Neuronal stem cell (in vitro differentiated cells): ENCODE measurements around the gene TMEM41A.

Source experiments
- DNase-seq: peaks from one replicate; pipeline ENCODE4 v3.0.0-alpha.2; 2013; ENCODE audit warnings: low spot score
- H2AFZ ChIP-seq: one replicate; pipeline ENCODE4 v1.6.1; 2013; ENCODE audit warnings: mild to moderate bottlenecking, low read length, inconsistent platforms
- H2AK5ac ChIP-seq: 2 replicates; pipeline ENCODE4 v1.6.1; 2013; ENCODE audit warnings: low read depth, mild to moderate bottlenecking, inconsistent platforms, low read length, moderate library complexity, mixed read lengths
- H2BK120ac ChIP-seq: 2 replicates; pipeline ENCODE4 v1.6.1; 2013; ENCODE audit warnings: low read depth, mild to moderate bottlenecking, inconsistent platforms, low read length, moderate library complexity, mixed read lengths
- H2BK12ac ChIP-seq: one replicate; pipeline ENCODE4 v1.6.1; 2013; ENCODE audit warnings: low read length, inconsistent platforms
- H2BK15ac ChIP-seq: 2 replicates; pipeline ENCODE4 v1.6.1; 2013; ENCODE audit warnings: mild to moderate bottlenecking, low read length, inconsistent platforms, mixed read lengths
- H2BK5ac ChIP-seq: one replicate; pipeline ENCODE4 v1.6.1; 2013; ENCODE audit warnings: inconsistent platforms, mild to moderate bottlenecking, low read length, moderate library complexity
- H3K14ac ChIP-seq: one replicate; pipeline ENCODE4 v1.6.1; 2013; ENCODE audit warnings: low read length, inconsistent platforms
- H3K18ac ChIP-seq: 2 replicates; pipeline ENCODE4 v1.6.1; 2013; ENCODE audit warnings: low read length, inconsistent platforms
- H3K23ac ChIP-seq: 2 replicates; pipeline ENCODE4 v1.6.1; 2013; ENCODE audit warnings: low read depth, mild to moderate bottlenecking, mixed read lengths, low read length, inconsistent platforms; ENCODE audit not compliant: poor library complexity
- H3K27ac ChIP-seq: replicated peaks from 3 replicates; pipeline ENCODE4 v1.5.1; 2013; ENCODE audit warnings: low read length, inconsistent platforms
- H3K27me3 ChIP-seq, 3 experiments: 2 replicates each; pipeline ENCODE4 v1.6.1; 2013; ENCODE audit warnings: low read length in 3 of 3, mild to moderate bottlenecking in 2 of 3, inconsistent platforms in 1 of 3, low read depth in 1 of 3, mixed read lengths in 1 of 3, moderate library complexity in 1 of 3; ENCODE audit not compliant: control insufficient read depth in 3 of 3, insufficient read depth in 3 of 3
- H3K36me3 ChIP-seq, 2 donors: replicated peaks in 1 of 2; 2 replicates each; pipeline ENCODE4 v1.6.1; 2013; ENCODE audit warnings: low read length in 2 of 2; ENCODE audit not compliant: control insufficient read depth in 2 of 2, insufficient read depth in 2 of 2
- H3K4ac ChIP-seq: 2 replicates; pipeline ENCODE4 v1.6.1; 2013; ENCODE audit warnings: inconsistent platforms, mild to moderate bottlenecking, low read length, moderate library complexity
- H3K4me1 ChIP-seq, 2 donors: 1 replicate in 1 of 2; 2 replicates in 1 of 2; pipeline ENCODE4 v1.6.1; 2013; ENCODE audit warnings: low read length in 2 of 2, low read depth in 1 of 2; ENCODE audit not compliant: control insufficient read depth in 2 of 2, insufficient read depth in 1 of 2
- H3K4me2 ChIP-seq: one replicate; pipeline ENCODE4 v1.6.1; 2013; ENCODE audit warnings: mild to moderate bottlenecking, low read length, inconsistent platforms; ENCODE audit not compliant: insufficient read depth, poor library complexity, severe bottlenecking
- H3K4me3 ChIP-seq, 2 donors: 2 replicates each; pipeline ENCODE4 v1.5.1; 2013; ENCODE audit warnings: low read length in 2 of 2, mild to moderate bottlenecking in 2 of 2, inconsistent platforms in 1 of 2, moderate library complexity in 1 of 2
- H3K79me1 ChIP-seq: one replicate; pipeline ENCODE4 v1.6.1; 2013; ENCODE audit warnings: low read depth, mild to moderate bottlenecking, inconsistent platforms, low read length, moderate library complexity
- H3K9ac ChIP-seq: one replicate; pipeline ENCODE4 v1.6.1; 2013; ENCODE audit warnings: mild to moderate bottlenecking, low read depth, low read length, inconsistent platforms; ENCODE audit not compliant: poor library complexity
- H3K9me3 ChIP-seq, 2 donors: replicated peaks in 1 of 2; 2 replicates each; pipeline versions ENCODE3 to v1.6.1; 2013; ENCODE audit warnings: low read length in 2 of 2, mild to moderate bottlenecking in 2 of 2, inconsistent platforms in 1 of 2, low read depth in 1 of 2, mixed read lengths in 1 of 2, moderate library complexity in 1 of 2; ENCODE audit not compliant: control insufficient read depth in 2 of 2, insufficient read depth in 1 of 2
- H4K8ac ChIP-seq: one replicate; pipeline ENCODE4 v1.6.1; 2013; ENCODE audit warnings: low read depth, mild to moderate bottlenecking, inconsistent platforms, low read length, moderate library complexity
- H4K91ac ChIP-seq: one replicate; pipeline ENCODE4 v1.6.1; 2013; ENCODE audit warnings: low read length, low read depth, mild to moderate bottlenecking, inconsistent platforms; ENCODE audit not compliant: poor library complexity
- WGBS, 2 donors: extraction: QIAGEN DNeasy Blood & Tissue Kit; methylation state at CpG; one replicate each; pipeline ENCODE4 v1.1.7; 2013; ENCODE audit warnings: missing lambda C conversion rate in 2 of 2, mixed read lengths in 1 of 2; ENCODE audit not compliant: insufficient read length in 2 of 2, insufficient replicate concordance in 1 of 2; ENCODE audit errors: extremely low coverage in 2 of 2; 5-methylcytosine and 5-hydroxymethylcytosine counted together

The TMEM41A gene

DNA sequence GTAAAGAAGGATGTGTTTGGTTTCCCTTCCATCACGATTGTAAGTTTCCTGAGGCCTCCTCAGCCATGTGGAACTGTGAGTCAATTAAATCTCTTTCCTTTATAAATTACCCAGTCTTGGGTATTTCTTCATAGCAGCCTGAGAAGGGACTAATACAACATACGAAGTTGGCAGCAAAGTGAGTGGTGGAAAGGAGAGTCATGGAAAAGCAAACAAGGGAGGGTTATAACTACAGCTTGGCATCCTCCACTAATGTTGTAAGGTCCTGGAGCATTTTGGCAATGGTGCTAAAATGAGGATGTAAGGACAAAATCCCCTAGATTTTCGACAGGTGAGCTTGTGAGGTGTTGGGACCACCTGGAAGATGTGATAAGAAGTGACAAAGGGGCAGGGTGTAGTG, 5.8 kb upstream of the TMEM41A start:
- Histone ChIP-seq H4K91ac (no peak overlapping the region), H3K4me3 (no peak overlapping the region), H3K36me3 (no peaks in the 10 kb centered on the region), H3K4me1 (no peaks in the 10 kb centered on the region), H3K18ac (no peak overlapping the region), H3K4ac (no peak overlapping the region), H2AK5ac (no peak overlapping the region), H2BK120ac (no peak overlapping the region), H2AFZ (no peak overlapping the region), H4K8ac (no peak overlapping the region), H3K4me2 (no peak overlapping the region), H2BK5ac (no peak overlapping the region), H3K14ac (no peak overlapping the region), H3K9me3 (no peaks in the 10 kb centered on the region), H3K27ac (no peak overlapping the region), H2BK12ac (no peak overlapping the region), H3K23ac (no peak overlapping the region), H3K9ac (no peak overlapping the region), H2BK15ac (no peak overlapping the region), H3K79me1 (no peaks in the 10 kb centered on the region), H3K27me3 (peaks cover 0 to 12% (median 2%) of the 10 kb centered on the region in 3 experiments)
- DNase-seq = no peak
- no CpG with 5 or more reads among the region's 3 CpGs for WGBS, 2 donors

DNA sequence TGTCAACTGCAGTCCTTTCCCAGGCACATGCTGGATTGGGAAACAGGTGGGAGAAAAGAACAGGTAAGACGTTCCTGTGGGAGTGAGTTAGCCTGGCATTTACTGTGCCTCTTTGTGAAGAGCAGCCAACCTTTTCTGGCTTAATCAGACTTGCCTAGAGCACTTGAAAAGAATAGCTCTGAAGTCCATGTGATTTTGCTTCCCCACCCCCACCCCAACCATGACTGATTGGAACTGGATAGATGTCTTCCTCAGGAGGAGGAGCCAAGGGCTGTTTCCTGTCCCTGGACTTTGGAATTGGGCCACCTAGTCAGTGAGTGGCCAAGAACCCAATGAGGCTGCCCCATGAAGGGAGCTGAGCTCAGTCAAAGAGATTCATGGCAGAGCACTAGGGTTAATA, 4.7 kb upstream of the TMEM41A start:
- no peaks in the 10 kb centered on the region for H3K36me3 ChIP-seq
- no peak overlapping the region for H2BK15ac ChIP-seq
- no peak overlapping the region for H3K4ac ChIP-seq
- H3K14ac ChIP-seq = no peak overlapping the region
- no peak overlapping the region for H3K4me2 ChIP-seq
- H3K4me1 ChIP-seq = no peaks in the 10 kb centered on the region
- no peak overlapping the region for H4K8ac ChIP-seq
- no peak overlapping the region for H2BK5ac ChIP-seq
- H3K27ac ChIP-seq = no peak overlapping the region
- H3K9me3 ChIP-seq = no peaks in the 10 kb centered on the region
- DNase-seq = no peak
- H4K91ac ChIP-seq = no peak overlapping the region
- no peak overlapping the region for H2BK120ac ChIP-seq
- no peak overlapping the region for H3K23ac ChIP-seq
- H3K9ac ChIP-seq = no peak overlapping the region
- whole genome bisulfite sequencing, 2 donors = no CpG with 5 or more reads among the region's 1 CpG
- no peak overlapping the region for H3K18ac ChIP-seq
- H2AK5ac ChIP-seq = no peak overlapping the region
- H2BK12ac ChIP-seq = no peak overlapping the region
- peak overlapping the region; percentile 26 for H2AFZ ChIP-seq
- H3K27me3 ChIP-seq = peaks cover 0 to 12% (median 2%) of the 10 kb centered on the region in 3 experiments
- H3K4me3 ChIP-seq = peak overlapping the region in 1 of 2 donors; percentile 27
- no peaks in the 10 kb centered on the region for H3K79me1 ChIP-seq

- no peak overlapping the region for H3K27ac ChIP-seq
- H3K18ac ChIP-seq = no peak overlapping the region
- no peak overlapping the region for H3K4me2 ChIP-seq
- H2BK15ac ChIP-seq = no peak overlapping the region
- no peaks in the 10 kb centered on the region for H3K36me3 ChIP-seq
- no peak overlapping the region for H3K4ac ChIP-seq
- no peak overlapping the region for H4K91ac ChIP-seq
- no peaks in the 10 kb centered on the region for H3K4me1 ChIP-seq
- H2BK5ac ChIP-seq = no peak overlapping the region
- no peaks in the 10 kb centered on the region for H3K9me3 ChIP-seq
- no peak overlapping the region for H2AK5ac ChIP-seq
- H3K9ac ChIP-seq = no peak overlapping the region
- no CpG with 5 or more reads among the region's 3 CpGs for WGBS, 2 donors
- no peak overlapping the region for H2BK12ac ChIP-seq
- DNase-seq = no peak
- H3K4me3 ChIP-seq = peak overlapping the region in 1 of 2 donors; percentile 27
- H3K23ac ChIP-seq = no peak overlapping the region
- H4K8ac ChIP-seq = no peak overlapping the region
- peak overlapping the region; percentile 26 for H2AFZ ChIP-seq
- no peaks in the 10 kb centered on the region for H3K79me1 ChIP-seq
- H3K14ac ChIP-seq = no peak overlapping the region
- peaks cover 0 to 8% (median 2%) of the 10 kb centered on the region in 3 experiments for H3K27me3 ChIP-seq
- no peak overlapping the region for H2BK120ac ChIP-seq
Measured at GRCh38 chr3:185502987-185503386, 4.2 kb upstream of the TMEM41A start.

DNA sequence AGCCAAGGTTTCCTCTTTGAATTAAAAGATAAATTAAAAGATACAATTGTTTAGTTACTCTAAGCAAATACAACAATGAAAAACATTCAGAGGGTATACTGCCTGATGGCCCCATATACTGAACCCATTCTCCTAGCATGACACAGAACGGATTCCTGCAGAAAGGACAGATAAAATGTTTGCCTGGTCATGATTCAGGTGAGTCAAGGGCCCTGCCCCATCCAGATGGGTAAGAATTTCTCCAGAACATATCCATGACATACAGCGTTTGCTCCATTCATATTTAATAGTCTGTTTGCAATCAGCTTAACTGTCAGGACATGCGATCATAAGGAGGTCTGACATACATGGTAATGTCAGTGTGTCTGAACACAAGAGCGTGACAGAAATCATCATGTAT, 8.6 kb downstream of the TMEM41A start:
- H3K23ac ChIP-seq = no peak overlapping the region
- H3K79me1 ChIP-seq = no peaks in the 10 kb centered on the region
- H4K91ac ChIP-seq = no peak overlapping the region
- H3K4ac ChIP-seq = no peak overlapping the region
- no CpG with 5 or more reads among the region's 4 CpGs for WGBS, 2 donors
- no peak overlapping the region for H3K14ac ChIP-seq
- peaks cover 9 to 75% of the 10 kb centered on the region in 2 donors for H3K36me3 ChIP-seq
- no peak overlapping the region for H2AFZ ChIP-seq
- H3K4me3 ChIP-seq = no peak overlapping the region
- H3K27ac ChIP-seq = no peak overlapping the region
- no peak overlapping the region for H2BK120ac ChIP-seq
- no peak overlapping the region for H3K9ac ChIP-seq
- H3K9me3 ChIP-seq = no peaks in the 10 kb centered on the region
- no peak overlapping the region for H2BK12ac ChIP-seq
- H2BK15ac ChIP-seq = no peak overlapping the region
- no peak overlapping the region for H3K18ac ChIP-seq
- H2AK5ac ChIP-seq = no peak overlapping the region
- no peak overlapping the region for H2BK5ac ChIP-seq
- no peak overlapping the region for H4K8ac ChIP-seq
- DNase-seq = no peak
- H3K4me1 ChIP-seq = no peaks in the 10 kb centered on the region
- no peaks in the 10 kb centered on the region for H3K27me3 ChIP-seq
- no peak overlapping the region for H3K4me2 ChIP-seq
